Stomach smooth muscle (tissue), 2 donors: ENCODE measurements around the gene CLN3.
"Not testable (repeated sequence)": the region's sequence is repeated elsewhere in the genome, so short reads cannot be mapped to it uniquely, and the experiment has no call there.

Source experiments
- H3K27ac ChIP-seq: one replicate; pipeline ENCODE4 v1.7.0; 2013; ENCODE audit warnings: mild to moderate bottlenecking, low read length, inconsistent platforms
- H3K27me3 ChIP-seq, 2 donors: one replicate each; pipeline ENCODE4 v1.7.0; 2013; ENCODE audit warnings: low read length in 2 of 2; ENCODE audit not compliant: insufficient read depth in 2 of 2, control insufficient read depth in 1 of 2
- H3K36me3 ChIP-seq, 2 donors: one replicate each; pipeline ENCODE4 v1.7.0; 2013; ENCODE audit warnings: low read length in 2 of 2; ENCODE audit not compliant: control insufficient read depth in 2 of 2, insufficient read depth in 2 of 2
- H3K4me1 ChIP-seq: one replicate; pipeline ENCODE4 v1.7.0; 2013; ENCODE audit warnings: low read length; ENCODE audit not compliant: control insufficient read depth, insufficient read depth
- H3K4me3 ChIP-seq, 2 donors: one replicate each; pipeline ENCODE4 v1.7.0; 2013; ENCODE audit warnings: low read length in 2 of 2
- H3K9ac ChIP-seq, 2 donors: one replicate each; pipeline ENCODE4 v1.7.0; 2013; ENCODE audit warnings: low read length in 2 of 2, mild to moderate bottlenecking in 1 of 2
- H3K9me3 ChIP-seq, 2 donors: one replicate each; pipeline ENCODE4 v1.7.0; 2013; ENCODE audit warnings: low read length in 2 of 2; ENCODE audit not compliant: control insufficient read depth in 2 of 2
- donor health status: healthy.
- donor health status: Pancreatic carcinoma.

The CLN3 gene

DNA sequence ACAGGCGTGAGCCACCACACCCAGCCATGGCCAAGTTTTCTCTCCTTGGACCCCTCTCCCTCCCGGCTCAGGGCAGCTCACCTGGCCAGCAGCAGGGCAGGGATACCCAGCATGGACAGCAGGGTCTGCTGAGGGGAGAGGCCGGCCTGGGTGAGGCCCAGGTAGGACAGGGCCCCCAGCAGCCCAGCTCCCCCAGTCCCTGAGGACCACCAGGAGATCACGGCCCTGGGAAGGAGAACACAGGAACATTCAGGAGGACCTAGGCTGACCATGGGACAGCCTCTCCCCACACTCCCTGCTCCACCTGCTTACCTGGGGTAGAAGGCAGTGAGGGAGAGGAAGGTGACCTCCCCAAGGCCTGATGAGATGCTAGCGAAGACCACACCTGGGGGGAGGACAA, 5.6 kb downstream of the CLN3 start:
- H3K9ac ChIP-seq: no peak overlapping the region
- no peak overlapping the region for H3K4me3 ChIP-seq
- H3K9me3 ChIP-seq: no peaks in the 10 kb centered on the region
- no peaks in the 10 kb centered on the region for H3K4me1 ChIP-seq
- H3K27ac ChIP-seq: no peak overlapping the region
- no peaks in the 10 kb centered on the region for H3K27me3 ChIP-seq
- H3K36me3 ChIP-seq: peaks cover 18 to 31% of the 10 kb centered on the region in 2 donors

DNA sequence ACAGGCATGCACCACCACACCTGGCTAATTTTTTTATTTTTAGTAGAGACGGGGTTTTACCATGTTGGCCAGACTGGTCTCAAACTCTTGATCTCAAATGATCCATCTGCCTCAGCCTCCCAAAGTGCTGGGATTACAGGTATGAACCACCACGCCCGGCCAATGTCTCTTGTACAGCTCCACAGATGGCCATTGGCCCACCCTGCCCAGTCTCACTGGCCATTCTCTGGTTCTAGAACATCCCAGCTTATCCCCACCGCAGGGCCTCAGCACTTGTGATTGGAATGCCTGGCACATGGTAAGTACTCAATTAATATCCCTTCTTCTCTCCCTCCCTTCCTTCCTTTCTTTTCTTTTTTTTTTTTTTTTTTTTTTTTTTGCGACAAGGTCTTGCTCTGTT, 8.5 kb downstream of the CLN3 start:
- H3K4me1 ChIP-seq, H3K27me3 ChIP-seq, H3K4me3 ChIP-seq, H3K9me3 ChIP-seq, H3K9ac ChIP-seq, H3K27ac ChIP-seq: not testable (repeated sequence)
- H3K36me3 ChIP-seq: peaks cover 16 to 37% of the 10 kb centered on the region in 2 donors

DNA sequence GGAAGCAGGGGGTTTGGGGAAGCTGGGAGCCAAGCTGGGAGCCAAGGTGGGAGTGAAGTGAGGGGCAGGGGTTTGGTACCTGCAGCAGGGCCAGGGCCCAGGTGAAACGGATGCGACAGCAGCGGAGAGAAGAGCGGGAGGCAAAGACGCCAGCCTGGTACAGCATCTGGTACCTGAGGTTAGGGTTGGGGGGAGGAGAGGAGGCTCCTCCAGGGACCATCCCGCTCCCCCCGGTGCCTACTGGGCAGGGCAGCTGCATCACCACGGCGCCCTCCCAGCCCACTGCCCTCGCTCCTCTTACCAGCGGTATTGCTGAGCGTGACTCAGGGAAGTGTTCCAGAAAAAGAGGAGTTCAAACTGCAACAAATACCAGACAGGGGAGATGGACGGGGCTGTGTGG, 9.8 kb downstream of the CLN3 start:
- Histone ChIP-seq H3K36me3 (peaks cover 15 to 36% of the 10 kb centered on the region in 2 donors), H3K27me3 (no peaks in the 10 kb centered on the region), H3K27ac (no peak overlapping the region), H3K9me3 (no peaks in the 10 kb centered on the region), H3K9ac (no peak overlapping the region), H3K4me1 (no peaks in the 10 kb centered on the region), H3K4me3 (no peak overlapping the region)

DNA sequence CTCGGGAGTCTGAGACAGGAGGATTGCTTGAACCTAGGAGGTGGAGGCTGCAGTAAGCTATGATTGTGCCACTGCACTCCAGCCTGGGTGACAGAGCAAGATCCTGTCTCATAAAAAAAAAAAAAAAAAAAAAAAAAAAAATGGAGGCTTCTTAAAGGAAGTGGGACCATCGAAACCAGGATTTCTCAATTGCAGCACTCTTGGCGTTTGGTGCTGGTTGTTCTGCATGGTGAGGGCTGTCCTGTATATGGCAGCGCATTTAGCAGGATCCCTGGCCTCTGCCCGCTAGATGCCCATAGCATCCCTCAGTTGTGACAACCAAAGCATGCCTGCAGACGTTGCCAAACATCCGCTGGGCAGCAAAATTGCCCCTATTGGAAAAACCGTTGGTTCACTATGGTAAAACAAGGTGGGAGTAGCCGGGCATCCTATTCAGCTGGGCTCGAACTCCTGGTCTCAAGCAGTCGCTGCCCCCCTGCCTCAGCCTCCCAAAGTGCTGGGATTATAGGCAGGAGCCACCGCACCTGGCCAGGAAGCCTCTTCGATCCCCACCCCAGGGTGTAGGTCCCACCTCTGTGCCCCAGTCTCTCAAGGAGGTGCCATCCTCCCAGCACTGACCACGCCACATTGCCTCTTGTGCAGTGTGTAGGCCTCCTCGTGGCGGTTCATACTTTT, 13.2 kb downstream of the CLN3 start:
- Histone ChIP-seq H3K27me3 (no peaks in the 10 kb centered on the region), H3K27ac (no peak overlapping the region), H3K36me3 (peaks cover 11 to 34% of the 10 kb centered on the region in 2 donors), H3K9ac (no peak overlapping the region), H3K9me3 (no peaks in the 10 kb centered on the region), H3K4me3 (no peak overlapping the region), H3K4me1 (no peaks in the 10 kb centered on the region)

DNA sequence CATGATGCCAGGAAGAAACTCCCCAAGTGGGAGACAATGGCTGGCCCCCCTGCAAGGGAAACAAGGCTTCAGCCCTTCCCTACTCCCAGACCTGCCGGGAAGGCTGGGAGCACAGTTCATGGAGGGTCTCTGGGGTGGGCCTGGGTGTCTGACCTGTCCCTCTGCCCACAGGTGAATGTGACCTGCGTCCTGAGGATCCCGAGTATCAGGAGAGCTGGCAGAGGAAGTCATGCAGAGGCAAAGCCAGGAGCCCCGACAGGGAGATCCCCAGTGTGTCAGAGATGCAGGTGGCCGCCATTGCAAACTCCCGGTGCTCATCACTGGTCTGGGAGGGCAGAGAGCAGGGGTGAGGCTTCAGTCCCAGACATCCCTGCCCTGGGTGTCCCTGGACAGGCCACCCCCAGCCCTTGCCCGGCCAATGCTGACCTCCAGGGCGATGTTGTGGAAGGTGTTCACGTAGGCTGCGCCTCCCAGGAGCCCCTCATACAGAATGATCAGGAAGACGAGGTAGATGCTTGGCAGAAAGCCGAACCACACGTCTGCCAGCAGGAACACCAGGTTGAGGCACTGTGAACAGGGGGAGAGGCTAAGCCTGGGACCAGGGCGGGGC, 14.5 kb downstream of the CLN3 start:
- peaks cover 8 to 32% of the 10 kb centered on the region in 2 donors for H3K36me3 ChIP-seq

DNA sequence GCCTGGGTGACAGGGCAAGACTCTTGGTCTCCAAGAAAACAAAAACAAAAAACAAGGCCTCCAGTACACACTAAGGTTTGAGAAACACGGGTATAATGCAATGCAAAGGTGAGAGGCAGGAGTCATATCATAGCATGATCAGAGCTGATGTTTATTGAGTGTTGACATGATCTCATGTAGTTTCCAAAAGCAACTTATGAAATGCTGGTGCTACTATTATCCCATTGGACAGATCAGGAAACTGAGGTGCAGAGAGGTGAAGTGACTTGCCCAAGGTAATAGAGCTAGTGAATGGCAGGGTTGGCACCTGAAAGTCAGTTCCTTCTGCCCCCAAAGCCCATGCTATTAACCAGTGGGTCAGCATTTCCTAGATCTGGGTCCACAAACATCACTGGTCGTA, 16.7 kb downstream of the CLN3 start:
- Histone ChIP-seq H3K9ac (no peak overlapping the region), H3K27me3 (no peaks in the 10 kb centered on the region), H3K9me3 (no peaks in the 10 kb centered on the region), H3K27ac (no peak overlapping the region), H3K36me3 (peaks cover 8 to 15% of the 10 kb centered on the region in 2 donors), H3K4me1 (no peaks in the 10 kb centered on the region), H3K4me3 (no peak overlapping the region)

More for the DNA sequence above, 14.5 kb downstream of the CLN3 start:
- Histone ChIP-seq H3K9ac (no peak overlapping the region), H3K27me3 (no peaks in the 10 kb centered on the region), H3K4me1 (no peaks in the 10 kb centered on the region), H3K9me3 (no peaks in the 10 kb centered on the region), H3K27ac (no peak overlapping the region), H3K4me3 (no peak overlapping the region)

DNA sequence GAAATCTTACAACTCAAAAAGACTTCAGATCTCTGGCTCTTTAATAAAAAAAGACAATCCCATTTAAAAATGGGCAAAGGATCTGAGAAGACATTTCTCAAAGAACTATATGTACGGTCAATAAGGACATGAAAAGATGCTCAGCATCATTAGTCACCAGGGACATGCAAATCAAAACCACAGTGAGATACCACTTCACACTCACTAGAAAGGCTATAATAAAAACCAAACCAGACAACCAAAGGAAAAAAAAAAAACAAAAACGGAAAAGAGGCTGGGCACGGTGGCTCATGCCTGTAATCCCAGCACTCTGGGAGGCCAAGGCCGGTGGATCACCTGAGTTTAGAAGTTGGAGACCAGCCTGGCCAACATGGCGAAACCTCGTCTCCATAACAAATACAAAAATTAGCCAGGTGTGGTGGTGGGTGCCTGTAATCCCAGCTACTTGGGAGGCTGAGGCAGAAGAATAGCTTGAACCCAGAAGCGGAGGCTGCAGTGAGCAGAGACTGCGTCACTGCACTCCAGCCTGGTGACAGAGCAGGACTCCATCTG, 18.1 kb downstream of the CLN3 start:
- Histone ChIP-seq H3K4me3 (no peak overlapping the region), H3K27me3 (no peaks in the 10 kb centered on the region), H3K9ac (no peak overlapping the region), H3K36me3 (peaks cover 8 to 15% of the 10 kb centered on the region in 2 donors), H3K27ac (no peak overlapping the region), H3K4me1 (no peaks in the 10 kb centered on the region), H3K9me3 (no peaks in the 10 kb centered on the region)

DNA sequence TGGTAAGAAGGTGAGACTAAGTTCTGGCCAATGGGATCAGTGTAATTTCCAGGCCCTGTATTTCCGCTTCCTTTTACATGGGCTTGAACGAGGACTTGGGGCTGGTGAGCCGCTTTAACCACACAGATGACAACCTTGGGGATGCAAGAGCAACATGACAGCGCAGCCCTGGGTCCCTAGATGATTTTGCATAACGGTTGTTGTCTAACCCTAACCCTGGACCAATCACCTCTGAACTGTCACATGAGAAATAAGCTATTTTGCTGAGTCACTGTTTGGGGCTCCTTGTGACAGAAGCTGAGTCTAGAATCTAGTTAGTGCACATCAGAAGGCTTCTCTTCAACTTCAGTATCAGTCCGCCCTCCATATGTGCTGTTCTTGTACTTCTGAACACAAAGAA, 44.8 kb downstream of the CLN3 start:
- H3K9ac ChIP-seq: not testable (repeated sequence)

DNA sequence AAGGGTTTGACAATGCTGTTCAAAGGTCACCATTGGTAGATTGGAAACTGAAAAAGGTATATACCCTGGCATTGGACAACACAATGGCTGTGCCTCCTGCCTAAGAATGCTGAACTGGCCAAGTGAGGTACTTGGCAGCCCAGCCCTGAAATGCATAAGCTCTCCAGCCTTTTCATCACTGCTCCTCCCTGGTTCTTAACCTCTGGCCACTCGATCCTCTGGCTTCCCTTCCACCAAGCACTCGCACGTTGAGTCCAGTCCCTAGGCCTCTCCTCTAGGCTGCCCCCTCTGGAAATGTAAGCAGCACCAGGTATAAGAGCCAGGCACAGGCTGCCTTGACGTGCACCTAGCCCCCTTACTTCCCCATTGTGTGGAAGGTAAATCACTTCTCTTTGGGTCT, 45.5 kb downstream of the CLN3 start:
- H3K27me3 ChIP-seq, H3K36me3 ChIP-seq, H3K27ac ChIP-seq, H3K4me3 ChIP-seq, H3K9ac ChIP-seq, H3K9me3 ChIP-seq, H3K4me1 ChIP-seq: not testable (repeated sequence)

More for the DNA sequence above, 44.8 kb downstream of the CLN3 start:
- H3K4me3 ChIP-seq, H3K36me3 ChIP-seq, H3K9me3 ChIP-seq, H3K27ac ChIP-seq, H3K27me3 ChIP-seq, H3K4me1 ChIP-seq: not testable (repeated sequence)

DNA sequence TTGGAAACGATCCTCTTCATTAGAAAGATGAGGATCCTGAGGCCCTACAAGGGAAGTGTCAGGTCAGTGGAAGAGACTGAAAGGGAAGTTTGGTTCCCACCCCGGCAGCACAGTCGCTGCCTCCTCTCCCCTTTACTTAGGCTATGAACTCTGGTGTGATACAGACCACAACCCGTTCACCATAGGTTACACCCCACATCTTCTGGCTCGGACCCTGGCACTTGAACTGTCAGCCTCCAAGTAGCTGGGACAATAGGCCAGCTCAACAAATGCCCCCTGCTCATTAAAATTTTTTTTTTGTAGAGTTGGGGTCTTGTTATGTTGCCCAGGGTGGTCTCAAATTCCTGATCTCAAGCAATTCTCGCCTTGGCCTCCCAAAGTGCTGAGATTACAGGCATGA, 47.9 kb downstream of the CLN3 start:
- H3K36me3 ChIP-seq, H3K27ac ChIP-seq, H3K4me1 ChIP-seq, H3K9ac ChIP-seq, H3K9me3 ChIP-seq, H3K4me3 ChIP-seq, H3K27me3 ChIP-seq: not testable (repeated sequence)

DNA sequence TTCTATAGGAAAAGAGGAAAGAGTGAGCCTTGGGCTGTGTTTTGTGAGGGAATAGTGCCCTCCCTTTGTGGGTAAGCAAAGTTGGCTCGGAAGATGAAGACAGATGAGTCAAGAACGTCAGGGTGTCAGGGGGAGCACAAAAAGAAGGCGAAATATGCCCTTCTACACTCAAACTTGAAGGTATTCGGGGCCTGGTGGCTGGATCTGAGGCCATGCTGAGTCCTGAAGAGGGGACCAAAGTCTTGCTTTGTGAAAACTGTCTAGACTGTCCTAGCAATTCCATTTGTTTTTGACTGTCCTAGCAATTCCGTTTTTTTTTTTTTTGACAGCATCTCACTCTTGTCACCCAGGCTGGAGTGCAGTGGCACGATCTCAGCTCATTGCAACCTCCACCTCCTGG, 53.0 kb downstream of the CLN3 start:
- H3K27me3 ChIP-seq, H3K4me1 ChIP-seq, H3K9me3 ChIP-seq, H3K27ac ChIP-seq, H3K36me3 ChIP-seq, H3K4me3 ChIP-seq, H3K9ac ChIP-seq: not testable (repeated sequence)
